Ovary (tissue), 3 donors: Measurements from ENCODE around the gene NLRP9.

ENCODE experiments used
- CTCF ChIP-seq, 3 donors: fragments of 450-650 bp in 2 of 3; fragments of 200-600 bp in 1 of 3; IDR thresholded peaks; one replicate each; pipeline versions ENCODE4 v1.5.1 to v1.8.0; 2016 to 2022; ENCODE audit warnings: antibody characterized with exemption in 3 of 3, mild to moderate bottlenecking in 1 of 3
- POLR2A ChIP-seq: fragments of 450-650 bp; IDR thresholded peaks from one replicate; pipeline ENCODE4 v1.6.1; 2017; ENCODE audit warnings: antibody characterized with exemption, mild to moderate bottlenecking, moderate library complexity
- donor health status: DM: no; HTN: no; CAD: no.

GRCh38 chr19:55659822-55660221 is 78.4 kb downstream of the NLRP9 start:
- TF ChIP-seq CTCF (IDR thresholded peaks at IDR 0.05) (no peak), POLR2A (no peak)
